ENCODE data around the gene TBC1D20. TPM values are rescaled to one million over a fixed set of nuclear protein-coding genes. Genes with fewer than 3 reads are reported as not detected.
"Not testable (repeated sequence)": the region's sequence is repeated elsewhere in the genome, so short reads cannot be mapped to it uniquely, and the experiment has no call there.

The TBC1D20 gene
- total and polyA plus RNA-seq, 2 donors: 26.9 to 37.0 TPM

GRCh38 chr20:467755-468154, 5.4 kb upstream of the TBC1D20 start:
- 87% methylated on average over 7 of the region's 7 CpGs for WGBS
- no peak for DNase-seq (ENCODE audit: extremely low spot score)

GRCh38 chr20:461254-462198, 807 bp downstream of the TBC1D20 start:
- no peak for DNase-seq (ENCODE audit: extremely low spot score)
- Histone ChIP-seq H3K4me1 (ENCODE audit: insufficient read depth) (no peaks in the 10 kb centered on the region), H3K36me3 (ENCODE audit: insufficient read depth) (no peaks in the 10 kb centered on the region), H3K27ac (ENCODE audit: low read depth) (peak overlapping the region; percentile 98), H3K4me3 (ENCODE audit: low read depth, low read length) (peak overlapping the region; percentile 95)
- 9% methylated on average over 60 of the region's 60 CpGs for WGBS

More at GRCh38 chr20:467755-468154, 5.4 kb upstream of the TBC1D20 start:
- Histone ChIP-seq H3K27ac (ENCODE audit: low read depth) (no peak overlapping the region), H3K4me3 (ENCODE audit: low read depth, low read length) (no peak overlapping the region), H3K4me1 (ENCODE audit: insufficient read depth) (no peaks in the 10 kb centered on the region), H3K36me3 (ENCODE audit: insufficient read depth) (no peaks in the 10 kb centered on the region)

- 46% methylated on average over 2 of the region's 2 CpGs for WGBS
- no peaks in the 10 kb centered on the region for H3K4me1 ChIP-seq (ENCODE audit: insufficient read depth)
- no peak overlapping the region for H3K4me3 ChIP-seq (ENCODE audit: low read depth, low read length)
- H3K27ac ChIP-seq (ENCODE audit: low read depth): no peak overlapping the region
- no peak for DNase-seq (ENCODE audit: extremely low spot score)
- no peaks in the 10 kb centered on the region for H3K36me3 ChIP-seq (ENCODE audit: insufficient read depth)
Observed at GRCh38 chr20:460707-461106, 1.6 kb downstream of the TBC1D20 start.

GRCh38 chr20:460180-460579, 2.2 kb downstream of the TBC1D20 start:
- Histone ChIP-seq H3K27ac (ENCODE audit: low read depth) (no peak overlapping the region), H3K36me3 (ENCODE audit: insufficient read depth) (no peaks in the 10 kb centered on the region), H3K4me3 (ENCODE audit: low read depth, low read length) (no peak overlapping the region), H3K4me1 (ENCODE audit: insufficient read depth) (no peaks in the 10 kb centered on the region)
- DNase-seq (ENCODE audit: extremely low spot score): no peak
- 31% methylated on average over 3 of the region's 3 CpGs for WGBS

- no peak for DNase-seq (ENCODE audit: extremely low spot score)
- WGBS: 25% methylated on average over 6 of the region's 6 CpGs
- no peaks in the 10 kb centered on the region for H3K36me3 ChIP-seq (ENCODE audit: insufficient read depth)
- H3K4me3 ChIP-seq (ENCODE audit: low read depth, low read length): no peak overlapping the region
- no peak overlapping the region for H3K27ac ChIP-seq (ENCODE audit: low read depth)
- no peaks in the 10 kb centered on the region for H3K4me1 ChIP-seq (ENCODE audit: insufficient read depth)
Observed at GRCh38 chr20:458776-459175, 3.6 kb downstream of the TBC1D20 start.

GRCh38 chr20:454951-455350, 7.4 kb downstream of the TBC1D20 start:
- WGBS: 83% methylated on average over 3 of the region's 3 CpGs
- Histone ChIP-seq H3K27ac (ENCODE audit: low read depth) (no peak overlapping the region), H3K36me3 (ENCODE audit: insufficient read depth) (no peaks in the 10 kb centered on the region), H3K4me3 (ENCODE audit: low read depth, low read length) (no peak overlapping the region), H3K4me1 (ENCODE audit: insufficient read depth) (no peaks in the 10 kb centered on the region)
- DNase-seq (ENCODE audit: extremely low spot score): no peak

- not testable (repeated sequence) for DNase-seq (ENCODE audit: extremely low spot score); H3K27ac ChIP-seq (ENCODE audit: low read depth)
- 85% methylated on average over 11 of the region's 11 CpGs for WGBS
Observed at GRCh38 chr20:452021-452420, 10.3 kb downstream of the TBC1D20 start.

GRCh38 chr20:445514-446336, 16.6 kb downstream of the TBC1D20 start:
- no peak overlapping the region for H3K27ac ChIP-seq (ENCODE audit: low read depth)
- peaks cover 2% of the 10 kb centered on the region for H3K4me1 ChIP-seq (ENCODE audit: insufficient read depth)
- H3K36me3 ChIP-seq (ENCODE audit: insufficient read depth): peaks cover 2% of the 10 kb centered on the region
- H3K4me3 ChIP-seq (ENCODE audit: low read depth, low read length): no peak overlapping the region
- no peak for DNase-seq (ENCODE audit: extremely low spot score)
- WGBS: 87% methylated on average over 5 of the region's 5 CpGs

More at GRCh38 chr20:452021-452420, 10.3 kb downstream of the TBC1D20 start:
- not testable (repeated sequence) for H3K4me3 ChIP-seq (ENCODE audit: low read depth, low read length); H3K36me3 ChIP-seq (ENCODE audit: insufficient read depth); H3K4me1 ChIP-seq (ENCODE audit: insufficient read depth)

- Histone ChIP-seq H3K4me3 (ENCODE audit: low read depth, low read length) (no peak overlapping the region), H3K27ac (ENCODE audit: low read depth) (no peak overlapping the region), H3K36me3 (ENCODE audit: insufficient read depth) (peaks cover 2% of the 10 kb centered on the region), H3K4me1 (ENCODE audit: insufficient read depth) (peaks cover 2% of the 10 kb centered on the region)
- DNase-seq (ENCODE audit: extremely low spot score): no peak
- WGBS: 74% methylated on average over 12 of the region's 12 CpGs
Observed at GRCh38 chr20:444862-445426, 17.4 kb downstream of the TBC1D20 start.

- no peak for DNase-seq (ENCODE audit: extremely low spot score)
- H3K36me3 ChIP-seq (ENCODE audit: insufficient read depth): peaks cover 2% of the 10 kb centered on the region
- WGBS: 83% methylated on average over 3 of the region's 3 CpGs
- peaks cover 2% of the 10 kb centered on the region for H3K4me1 ChIP-seq (ENCODE audit: insufficient read depth)
- no peak overlapping the region for H3K4me3 ChIP-seq (ENCODE audit: low read depth, low read length)
- H3K27ac ChIP-seq (ENCODE audit: low read depth): no peak overlapping the region
Observed at GRCh38 chr20:444117-444516, 18.2 kb downstream of the TBC1D20 start.

GRCh38 chr20:443223-443775, 19.0 kb downstream of the TBC1D20 start:
- peaks cover 2% of the 10 kb centered on the region for H3K4me1 ChIP-seq (ENCODE audit: insufficient read depth)
- peaks cover 2% of the 10 kb centered on the region for H3K36me3 ChIP-seq (ENCODE audit: insufficient read depth)
- H3K27ac ChIP-seq (ENCODE audit: low read depth): no peak overlapping the region
- no peak for DNase-seq (ENCODE audit: extremely low spot score)
- no peak overlapping the region for H3K4me3 ChIP-seq (ENCODE audit: low read depth, low read length)
- 78% methylated on average over 4 of the region's 4 CpGs for WGBS

GRCh38 chr20:440636-441035, 21.7 kb downstream of the TBC1D20 start:
- H3K4me1 ChIP-seq (ENCODE audit: insufficient read depth): peaks cover 2% of the 10 kb centered on the region
- H3K27ac ChIP-seq (ENCODE audit: low read depth): no peak overlapping the region
- 88% methylated on average over 13 of the region's 13 CpGs for WGBS
- DNase-seq (ENCODE audit: extremely low spot score): no peak
- peaks cover 3% of the 10 kb centered on the region for H3K36me3 ChIP-seq (ENCODE audit: insufficient read depth)
- no peak overlapping the region for H3K4me3 ChIP-seq (ENCODE audit: low read depth, low read length)

GRCh38 chr20:440148-440547, 22.2 kb downstream of the TBC1D20 start:
- DNase-seq (ENCODE audit: extremely low spot score): no peak
- Histone ChIP-seq H3K36me3 (ENCODE audit: insufficient read depth) (peaks cover 3% of the 10 kb centered on the region), H3K4me1 (ENCODE audit: insufficient read depth) (no peaks in the 10 kb centered on the region), H3K27ac (ENCODE audit: low read depth) (no peak overlapping the region), H3K4me3 (ENCODE audit: low read depth, low read length) (no peak overlapping the region)
- 92% methylated on average over 7 of the region's 7 CpGs for WGBS

Data from urinary bladder (tissue), 4 donors.